Gastroesophageal sphincter (tissue), 3 donors: ENCODE data around the gene NDUFB8.

Source experiments
- EP300 ChIP-seq: sonication (generic); formaldehyde crosslinking; IDR thresholded peaks from one replicate; pipeline ENCODE4 v1.6.1; 2017; ENCODE audit warnings: antibody characterized with exemption, mild to moderate bottlenecking
- POLR2A ChIP-seq, 2 donors: fragments of 450-650 bp; IDR thresholded peaks; one replicate each; pipeline ENCODE4 v1.6.1; 2017; ENCODE audit warnings: antibody characterized with exemption in 2 of 2, mild to moderate bottlenecking in 2 of 2, moderate library complexity in 1 of 2
- TF ChIP-seq, protein P1 (sequence below), 4 experiments: fragments of 200-600 bp in 2 of 4; fragments of 450-650 bp in 2 of 4; sonication (generic) in 1 of 4; IDR thresholded peaks; one replicate each; pipeline ENCODE4 v1.5.1; 2017 to 2019; ENCODE audit warnings: antibody characterized with exemption in 4 of 4, mild to moderate bottlenecking in 2 of 4, moderate library complexity in 2 of 4

GRCh38 chr10:100524206-100524605 is 5.5 kb downstream of the NDUFB8 start:
- TF ChIP-seq, protein P1, sequence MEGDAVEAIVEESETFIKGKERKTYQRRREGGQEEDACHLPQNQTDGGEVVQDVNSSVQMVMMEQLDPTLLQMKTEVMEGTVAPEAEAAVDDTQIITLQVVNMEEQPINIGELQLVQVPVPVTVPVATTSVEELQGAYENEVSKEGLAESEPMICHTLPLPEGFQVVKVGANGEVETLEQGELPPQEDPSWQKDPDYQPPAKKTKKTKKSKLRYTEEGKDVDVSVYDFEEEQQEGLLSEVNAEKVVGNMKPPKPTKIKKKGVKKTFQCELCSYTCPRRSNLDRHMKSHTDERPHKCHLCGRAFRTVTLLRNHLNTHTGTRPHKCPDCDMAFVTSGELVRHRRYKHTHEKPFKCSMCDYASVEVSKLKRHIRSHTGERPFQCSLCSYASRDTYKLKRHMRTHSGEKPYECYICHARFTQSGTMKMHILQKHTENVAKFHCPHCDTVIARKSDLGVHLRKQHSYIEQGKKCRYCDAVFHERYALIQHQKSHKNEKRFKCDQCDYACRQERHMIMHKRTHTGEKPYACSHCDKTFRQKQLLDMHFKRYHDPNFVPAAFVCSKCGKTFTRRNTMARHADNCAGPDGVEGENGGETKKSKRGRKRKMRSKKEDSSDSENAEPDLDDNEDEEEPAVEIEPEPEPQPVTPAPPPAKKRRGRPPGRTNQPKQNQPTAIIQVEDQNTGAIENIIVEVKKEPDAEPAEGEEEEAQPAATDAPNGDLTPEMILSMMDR (IDR thresholded peaks at IDR 0.05), result no peak
- TF ChIP-seq POLR2A (IDR thresholded peaks at IDR 0.05), result no peak
- TF ChIP-seq EP300, result no peak
